H1 (cell line): ENCODE results near the gene RPL37A. TPM values are rescaled to one million over a fixed set of nuclear protein-coding genes. Genes with fewer than 3 reads are reported as not detected.

Experiments used
- CTCF ChIA-PET: fragments of 300-600 bp; sonication (Branson Sonifier 250); formaldehyde crosslinking; loops from one replicate; lab custom pipeline; 2021; ENCODE audit not compliant: partially characterized antibody; lab: Charles Lee
- POLR2A ChIA-PET: fragments of 300-600 bp; sonication (Branson Sonifier 250); formaldehyde crosslinking; loops from one replicate; lab custom pipeline; 2021; ENCODE audit warnings: inconsistent platforms; ENCODE audit not compliant: partially characterized antibody; lab: Charles Lee
- DNase-seq, 2 experiments: peaks; one replicate each; pipeline versions ENCODE4 v3.0.0 to v3.0.0-alpha.2; 2010 to 2022; ENCODE audit warnings: low spot score in 2 of 2, low read depth in 1 of 2, mixed read lengths in 1 of 2
- FAIRE-seq: peaks from 2 replicates; lab custom pipeline; 2011; peaks lifted over from hg19 to GRCh38; lab: Jason Lieb, UNC
- H2AFZ ChIP-seq: 2 replicates; pipeline ENCODE4 v1.8.1; 2012; ENCODE audit warnings: low read length, inconsistent platforms
- H2AK5ac ChIP-seq: 2 replicates; pipeline ENCODE4 v1.6.1; 2013; ENCODE audit warnings: low read depth, low read length
- H2BK120ac ChIP-seq: replicated peaks from 2 replicates; pipeline ENCODE3; 2013; ENCODE audit warnings: low read depth, low read length, inconsistent platforms
- H2BK12ac ChIP-seq: 2 replicates; pipeline ENCODE4 v1.6.1; 2013; ENCODE audit warnings: low read depth, low read length
- H2BK15ac ChIP-seq: 2 replicates; pipeline ENCODE4 v1.6.1; 2013; ENCODE audit warnings: low read length
- H2BK20ac ChIP-seq: 2 replicates; pipeline ENCODE4 v1.6.1; 2013; ENCODE audit warnings: low read length
- H2BK5ac ChIP-seq: 2 replicates; pipeline ENCODE4 v1.6.1; 2013; ENCODE audit warnings: low read depth, low read length
- H3K14ac ChIP-seq: 2 replicates; pipeline ENCODE4 v1.6.1; 2013; ENCODE audit warnings: inconsistent platforms; ENCODE audit not compliant: insufficient read length
- H3K18ac ChIP-seq: 2 replicates; pipeline ENCODE4 v1.6.1; 2013; ENCODE audit warnings: low read length; ENCODE audit errors: extremely low read depth
- H3K23ac ChIP-seq: 2 replicates; pipeline ENCODE4 v1.6.1; 2013; ENCODE audit warnings: inconsistent platforms; ENCODE audit not compliant: insufficient read length
- H3K23me2 ChIP-seq: 2 replicates; pipeline ENCODE4 v1.6.1; 2013; ENCODE audit warnings: low read depth, low read length
- H3K27ac ChIP-seq: 2 replicates; pipeline ENCODE4 v1.6.1; 2011; ENCODE audit warnings: low read depth, low read length, inconsistent platforms
- H3K27me3 ChIP-seq, 4 experiments: replicated peaks in 1 of 4; 1 replicate in 1 of 4; 2 replicates in 3 of 4; pipeline versions ENCODE4 v1.6.1 to v1.8.1; 2011 to 2013; ENCODE audit warnings: low read length in 3 of 4, mild to moderate bottlenecking in 3 of 4, inconsistent platforms in 2 of 4, mixed read lengths in 2 of 4, moderate library complexity in 1 of 4; ENCODE audit not compliant: control insufficient read depth in 3 of 4, insufficient read depth in 3 of 4; ENCODE audit errors: extremely low read depth in 1 of 4
- H3K36me3 ChIP-seq, 4 experiments: 2 replicates each; pipeline versions ENCODE4 v1.6.1 to v1.8.1; 2011 to 2013; ENCODE audit warnings: mild to moderate bottlenecking in 4 of 4, low read length in 3 of 4, moderate library complexity in 2 of 4, control low read depth in 1 of 4, inconsistent platforms in 1 of 4; ENCODE audit not compliant: insufficient read depth in 4 of 4, control insufficient read depth in 2 of 4
- H3K4ac ChIP-seq: replicated peaks from 2 replicates; pipeline ENCODE3; 2013; ENCODE audit warnings: low read length, low read depth, mixed read lengths, inconsistent platforms; ENCODE audit not compliant: insufficient read length
- H3K4me1 ChIP-seq, 4 experiments: replicated peaks in 1 of 4; 1 replicate in 1 of 4; 2 replicates in 3 of 4; pipeline versions ENCODE4 v1.6.1 to v1.8.1; 2011 to 2013; ENCODE audit warnings: low read length in 3 of 4, inconsistent platforms in 2 of 4, mixed read lengths in 1 of 4; ENCODE audit not compliant: insufficient read depth in 4 of 4, control insufficient read depth in 3 of 4
- H3K4me2 ChIP-seq, 2 experiments: 2 replicates each; pipeline versions ENCODE4 v1.6.1 to v1.8.1; 2011 to 2013; ENCODE audit warnings: low read depth in 2 of 2, low read length in 2 of 2, control low read depth in 1 of 2, inconsistent platforms in 1 of 2, mild to moderate bottlenecking in 1 of 2; ENCODE audit not compliant: insufficient read depth in 1 of 2
- H3K4me3 ChIP-seq, 4 experiments: fragments of 200-600, 300-600 bp in 1 of 4; sonication (generic), shearing (Covaris generic), sonication (Bioruptor Twin) in 1 of 4; 2 replicates each; pipeline versions ENCODE4 v1.5.1 to v1.8.1; 2011 to 2016; ENCODE audit warnings: low read length in 4 of 4, low read depth in 3 of 4, control low read depth in 2 of 4, inconsistent platforms in 2 of 4, mild to moderate bottlenecking in 2 of 4, mixed read lengths in 1 of 4, moderate library complexity in 1 of 4; ENCODE audit not compliant: insufficient read depth in 2 of 4; ENCODE audit errors: extremely low read depth in 1 of 4
- H3K56ac ChIP-seq: replicated peaks from 2 replicates; pipeline ENCODE3; 2013; ENCODE audit warnings: low read depth, mild to moderate bottlenecking, mixed read lengths, low read length, inconsistent platforms; ENCODE audit not compliant: insufficient read length
- H3K79me1 ChIP-seq: 2 replicates; pipeline ENCODE4 v1.6.1; 2013; ENCODE audit warnings: low read depth, low read length, control low read depth
- H3K79me2 ChIP-seq, 2 experiments: 2 replicates each; pipeline versions ENCODE4 v1.6.1 to v1.8.1; 2012 to 2013; ENCODE audit warnings: low read length in 2 of 2, mild to moderate bottlenecking in 2 of 2, inconsistent platforms in 1 of 2; ENCODE audit not compliant: insufficient read depth in 2 of 2, control insufficient read depth in 1 of 2
- H3K9ac ChIP-seq, 4 experiments: replicated peaks in 1 of 4; 1 replicate in 1 of 4; 2 replicates in 3 of 4; pipeline versions ENCODE4 v1.6.1 to v1.8.1; 2011 to 2013; ENCODE audit warnings: low read depth in 3 of 4, low read length in 3 of 4, control low read depth in 2 of 4, mild to moderate bottlenecking in 2 of 4, moderate library complexity in 2 of 4, inconsistent platforms in 1 of 4; ENCODE audit errors: extremely low read depth in 1 of 4
- H3K9me3 ChIP-seq, 2 experiments: 2 replicates each; pipeline versions ENCODE4 v1.6.1 to v1.8.1; 2012 to 2013; ENCODE audit warnings: mild to moderate bottlenecking in 2 of 2, moderate library complexity in 2 of 2, control low read depth in 1 of 2, inconsistent platforms in 1 of 2, low read depth in 1 of 2, low read length in 1 of 2, mixed read lengths in 1 of 2; ENCODE audit not compliant: insufficient read depth in 2 of 2
- H4K20me1 ChIP-seq, 2 experiments: replicated peaks in 1 of 2; 2 replicates each; pipeline versions ENCODE3 to v1.8.1; 2011 to 2013; ENCODE audit warnings: inconsistent platforms in 2 of 2, low read length in 2 of 2, mild to moderate bottlenecking in 1 of 2; ENCODE audit not compliant: insufficient read depth in 2 of 2, control insufficient read depth in 1 of 2
- H4K5ac ChIP-seq: 2 replicates; pipeline ENCODE4 v1.6.1; 2013; ENCODE audit warnings: low read length, low read depth, mixed read lengths, inconsistent platforms; ENCODE audit not compliant: insufficient read length
- H4K8ac ChIP-seq: 2 replicates; pipeline ENCODE4 v1.8.0; 2013; ENCODE audit warnings: mild to moderate bottlenecking, moderate library complexity, low read length, inconsistent platforms; ENCODE audit not compliant: insufficient read depth; ENCODE audit errors: extremely low read depth
- H4K91ac ChIP-seq: replicated peaks from 2 replicates; pipeline ENCODE3; 2013; ENCODE audit warnings: low read length, mixed read lengths, inconsistent platforms; ENCODE audit not compliant: insufficient read length
- ASH2L ChIP-seq: fragments of 200-600, 300-600 bp; sonication (generic); IDR thresholded peaks from one replicate; pipeline ENCODE4 v1.7.1; 2017; ENCODE audit warnings: low read length
- CHD1 ChIP-seq: IDR thresholded peaks from 2 replicates; pipeline ENCODE4 v1.6.1; 2012; ENCODE audit warnings: low read depth, low read length, improper control_type of control experiment
- E2F6 ChIP-seq: IDR thresholded peaks from 2 replicates; pipeline ENCODE4 v1.6.1; 2012; ENCODE audit warnings: inconsistent platforms
- JUND ChIP-seq: IDR thresholded peaks from 2 replicates; pipeline ENCODE4 v1.6.1; 2011; ENCODE audit warnings: mild to moderate bottlenecking, improper control_type of control experiment, low read length
- NANOG ChIP-seq: IDR thresholded peaks from 2 replicates; pipeline ENCODE4 v1.6.1; 2011; ENCODE audit warnings: low read length, low read depth, mild to moderate bottlenecking, inconsistent platforms; ENCODE audit not compliant: insufficient read depth, poor library complexity, severe bottlenecking
- SIN3A ChIP-seq, 2 experiments: IDR thresholded peaks in 1 of 2; conservative IDR thresholded peaks in 1 of 2; 2 replicates each; pipeline ENCODE4 v1.6.1; 2011 to 2012; ENCODE audit warnings: low read length in 2 of 2, improper control_type of control experiment in 1 of 2, low read depth in 1 of 2, mild to moderate bottlenecking in 1 of 2
- TBP ChIP-seq: IDR thresholded peaks from 2 replicates; pipeline ENCODE4 v1.6.1; 2011; ENCODE audit warnings: low read depth, low read length, improper control_type of control experiment
- TEAD4 ChIP-seq: IDR thresholded peaks from 2 replicates; pipeline ENCODE4 v1.6.1; 2012; ENCODE audit warnings: low read depth, low read length, inconsistent platforms, mixed read lengths
- WGBS, 2 experiments: shearing (Covaris generic) in 1 of 2; methylation state at CpG; one replicate each; pipeline versions ENCODE4 v1.1.6 to v1.1.7; 2013 to 2015; ENCODE audit warnings: low lambda C conversion rate in 2 of 2, mixed read lengths in 2 of 2, inconsistent platforms in 1 of 2, low coverage in 1 of 2, missing lambda C conversion rate in 1 of 2; ENCODE audit not compliant: insufficient replicate concordance in 2 of 2, insufficient coverage in 1 of 2, insufficient read length in 1 of 2; ENCODE audit errors: extremely low coverage in 1 of 2, missing lambda C conversion rate in 1 of 2; 5-methylcytosine and 5-hydroxymethylcytosine counted together
- polyA plus RNA-seq, 7 experiments: library from polyadenylated mRNA; depleted of rRNA in 3 of 7; stranded (reverse) in 5 of 7; unstranded in 2 of 7; fragments of >200 nt in 5 of 7; fragments of 200-250 nt in 2 of 7; gene quantifications; 1 replicate in 5 of 7; 2 replicates in 1 of 7; 4 replicates in 1 of 7; pipeline versions ENCODE4 v1.2.1 to v1.2.3, GENCODE V29; 2011 to 2013; ENCODE audit warnings: missing spikeins in 2 of 7, mixed read lengths in 2 of 7
- total RNA-seq: library from RNA; stranded (reverse); fragmentation: NEBNext Ultra II Directional; extraction: Animal tissue kit (Norgen Biotek cat#: 25700); gene quantifications from 2 replicates; pipeline ENCODE4 v1.2.1, GENCODE V29; 2021

The RPL37A gene
- total and polyA plus RNA-seq, 2 of the 8 experiments (the other 6 are each of a cell fraction or from before 2014, with no cell fraction given), result 1,737 to 3,180 TPM

GRCh38 chr2:216464104-216464720 lies 34.4 kb upstream of the RPL37A start:
- WGBS, 2 experiments, result 93% methylated on average over 6 of the region's 6 CpGs; no CpG with 5 or more reads in 1 of the 2 experiments
- H2BK12ac ChIP-seq, result no peak overlapping the region
- no peak overlapping the region for H2BK20ac ChIP-seq
- peaks cover 0 to 5% (median 0%) of the 10 kb centered on the region in 4 experiments; a peak in 1 of 8 replicates for H3K36me3 ChIP-seq
- no peak for TF ChIP-seq TBP
- TF ChIP-seq CHD1, result no peak
- TF ChIP-seq SIN3A (conservative IDR thresholded peaks at IDR 0.05 in 1 of 2, IDR thresholded peaks at IDR 0.05 in 1 of 2; ENCODE audit: low read depth in 1 of 2, low read length in 2 of 2), result no peak
- TF ChIP-seq JUND, result no peak
- TF ChIP-seq ASH2L, result no peak
- no peak for TF ChIP-seq TEAD4
- no peak for TF ChIP-seq E2F6
- TF ChIP-seq NANOG, result no peak
- no peak overlapping the region for H2AFZ ChIP-seq
- H3K23me2 ChIP-seq, result no peaks in the 10 kb centered on the region
- no peak overlapping the region for H3K14ac ChIP-seq
- no peak overlapping the region for H3K27ac ChIP-seq
- no peak overlapping the region for H2AK5ac ChIP-seq
- H3K18ac ChIP-seq, result no peak overlapping the region
- no peak overlapping the region for H4K91ac ChIP-seq
- CTCF ChIA-PET, result interaction anchor here (0.5 to 0.8 kb wide), 3 partner anchors 15 to 249 kb away, joined by 3 read pairs; no protein-coding TSS in a partner anchor
- no peak overlapping the region for H3K23ac ChIP-seq
- no peak overlapping the region for H4K5ac ChIP-seq
- no peaks in the 10 kb centered on the region for H4K20me1 ChIP-seq
- POLR2A ChIA-PET, result interaction anchor here (1.0 kb wide), 1 partner anchor 35 kb away, joined by 4 read pairs; the partner anchor contains the start of gene RPL37A
- H2BK5ac ChIP-seq, result no peak overlapping the region
- H4K8ac ChIP-seq, result no peak overlapping the region
- no peak for FAIRE-seq
- no peak for DNase-seq
- no peaks in the 10 kb centered on the region for H3K27me3 ChIP-seq
- H3K4ac ChIP-seq, result no peak overlapping the region
- H3K4me2 ChIP-seq, result no peak overlapping the region
- no peaks in the 10 kb centered on the region for H3K79me2 ChIP-seq
- no peak overlapping the region for H3K4me3 ChIP-seq
- H3K4me1 ChIP-seq, result no peaks in the 10 kb centered on the region
- no peak overlapping the region for H3K56ac ChIP-seq
- H3K79me1 ChIP-seq, result no peaks in the 10 kb centered on the region
- no peak overlapping the region for H2BK120ac ChIP-seq
- H3K9me3 ChIP-seq, result no peaks in the 10 kb centered on the region
- no peak overlapping the region for H3K9ac ChIP-seq
- no peak overlapping the region for H2BK15ac ChIP-seq
